Measurements from ENCODE around the gene SMYD3. TPM values are rescaled to one million over a fixed set of nuclear protein-coding genes. Genes with fewer than 3 reads are reported as not detected.

Gene SMYD3
- total RNA-seq, 1 experiment from 2014 or later, result 25.5 TPM

DNA sequence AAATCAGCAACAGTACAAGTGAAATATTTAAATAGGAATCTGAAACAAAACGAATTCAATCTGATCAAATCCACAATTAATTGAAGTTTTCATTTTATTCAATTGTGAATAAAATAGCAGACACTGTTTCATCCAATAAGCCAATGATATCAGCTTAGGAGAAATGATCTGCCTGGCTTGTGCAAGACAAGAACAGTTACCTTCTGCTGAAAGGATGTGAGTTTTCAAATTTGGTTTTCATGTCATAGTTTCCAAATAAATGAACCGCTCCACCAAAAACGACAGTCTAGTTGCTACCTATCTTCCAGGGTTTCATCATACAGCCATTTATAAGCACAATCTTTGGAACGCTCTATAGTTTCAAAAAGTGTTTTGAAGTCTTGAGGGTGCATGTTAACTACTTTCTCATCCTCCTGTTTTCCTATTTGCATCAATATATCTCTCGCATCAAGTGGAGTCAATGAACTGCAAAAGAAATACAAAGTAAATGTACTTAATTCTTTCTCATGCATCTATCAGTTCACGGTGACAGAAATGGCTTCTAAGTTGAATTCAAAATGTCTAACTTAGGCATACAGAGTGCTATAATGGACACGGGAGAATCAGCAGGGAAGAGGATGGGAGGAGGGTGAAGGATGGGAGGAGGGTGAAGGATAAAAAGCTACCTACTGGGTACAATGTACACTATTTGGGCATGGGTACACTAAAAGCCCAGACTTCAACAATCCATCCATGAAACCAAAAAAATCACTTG lies 33.8 kb upstream of the SMYD3 start:
- no peaks in the 10 kb centered on the region for H4K20me1 ChIP-seq (ENCODE audit: control insufficient read depth, insufficient read depth, insufficient read length)
- no peak overlapping the region for H3K14ac ChIP-seq (ENCODE audit: insufficient read depth, low read length)
- no peaks in the 10 kb centered on the region for H3K79me1 ChIP-seq (ENCODE audit: insufficient read depth, low read depth, low read length, poor library complexity, severe bottlenecking)
- H2AFZ ChIP-seq (ENCODE audit: low read length), result no peak overlapping the region
- H3K4me2 ChIP-seq (ENCODE audit: insufficient read depth, insufficient read length, low read length), result no peak overlapping the region
- no peaks in the 10 kb centered on the region; a peak in 1 of 5 replicates for H3K9me3 Mint-ChIP-seq
- H4K91ac ChIP-seq (ENCODE audit: insufficient read length, low read depth, low read length), result no peak overlapping the region
- H2BK15ac ChIP-seq (ENCODE audit: low read depth, low read length), result no peak overlapping the region
- H2AK5ac ChIP-seq (ENCODE audit: insufficient read length, low read length), result no peak overlapping the region
- H3K9ac ChIP-seq (ENCODE audit: extremely low read depth, insufficient read length, low read length), result no peak overlapping the region
- no peak overlapping the region for H3K27ac Mint-ChIP-seq
- no peaks in the 10 kb centered on the region for H3K27me3 ChIP-seq (ENCODE audit: insufficient read depth, low read length)
- H3K27me3 Mint-ChIP-seq (ENCODE audit: low read depth), result no peaks in the 10 kb centered on the region
- no peaks in the 10 kb centered on the region for H3K23me2 ChIP-seq (ENCODE audit: insufficient read length, low read depth, low read length, poor library complexity, severe bottlenecking)
- no peaks in the 10 kb centered on the region for H3K9me3 ChIP-seq (ENCODE audit: control insufficient read depth, low read depth, low read length)
- WGBS (ENCODE audit: extremely low coverage, insufficient read length, low lambda C conversion rate), result no CpG with 5 or more reads among the region's 7 CpGs
- H3K4ac ChIP-seq (ENCODE audit: low read depth, low read length), result no peak overlapping the region
- H2BK120ac ChIP-seq (ENCODE audit: low read depth, low read length, poor library complexity, severe bottlenecking), result no peak overlapping the region
- H3K18ac ChIP-seq (ENCODE audit: insufficient read length, low read depth, low read length), result no peak overlapping the region
- H3K4me3 Mint-ChIP-seq, result no peak overlapping the region
- no peaks in the 10 kb centered on the region for H3K79me2 ChIP-seq (ENCODE audit: insufficient read depth, low read length)
- no peak overlapping the region for H4K8ac ChIP-seq (replicated peaks; ENCODE audit: insufficient read length, low read depth, low read length)
- no peak overlapping the region for H2BK5ac ChIP-seq (ENCODE audit: insufficient read length, low read length)
- no peak overlapping the region for H3K23ac ChIP-seq (ENCODE audit: insufficient read length, low read depth, low read length)
- no peak overlapping the region for H2BK20ac ChIP-seq (ENCODE audit: low read depth, low read length, poor library complexity, severe bottlenecking)
- no peaks in the 10 kb centered on the region for H3K4me1 ChIP-seq (ENCODE audit: insufficient read depth, low read length)
- no peak overlapping the region for H3T11ph ChIP-seq (ENCODE audit: low read length)
- H3K36me3 Mint-ChIP-seq (ENCODE audit: insufficient read depth in 1 of 3, low read depth in 3 of 3), result peaks cover 15 to 49% (median 22%) of the 10 kb centered on the region in 3 experiments; a peak in 6 of 7 replicates
- no peak for DNase-seq
- no peak overlapping the region for H4K5ac ChIP-seq (ENCODE audit: insufficient read length, low read depth, low read length)
- H2BK12ac ChIP-seq (ENCODE audit: insufficient read length, low read depth, low read length), result no peak overlapping the region
- H3K4me1 Mint-ChIP-seq, result peaks cover 5 to 6% of the 10 kb centered on the region in 2 experiments
- H3K56ac ChIP-seq (ENCODE audit: insufficient read length, low read depth, low read length), result no peak overlapping the region
- H3K27ac ChIP-seq (ENCODE audit: insufficient read length, low read depth, low read length), result no peak overlapping the region
- TF ChIP-seq, protein P1, sequence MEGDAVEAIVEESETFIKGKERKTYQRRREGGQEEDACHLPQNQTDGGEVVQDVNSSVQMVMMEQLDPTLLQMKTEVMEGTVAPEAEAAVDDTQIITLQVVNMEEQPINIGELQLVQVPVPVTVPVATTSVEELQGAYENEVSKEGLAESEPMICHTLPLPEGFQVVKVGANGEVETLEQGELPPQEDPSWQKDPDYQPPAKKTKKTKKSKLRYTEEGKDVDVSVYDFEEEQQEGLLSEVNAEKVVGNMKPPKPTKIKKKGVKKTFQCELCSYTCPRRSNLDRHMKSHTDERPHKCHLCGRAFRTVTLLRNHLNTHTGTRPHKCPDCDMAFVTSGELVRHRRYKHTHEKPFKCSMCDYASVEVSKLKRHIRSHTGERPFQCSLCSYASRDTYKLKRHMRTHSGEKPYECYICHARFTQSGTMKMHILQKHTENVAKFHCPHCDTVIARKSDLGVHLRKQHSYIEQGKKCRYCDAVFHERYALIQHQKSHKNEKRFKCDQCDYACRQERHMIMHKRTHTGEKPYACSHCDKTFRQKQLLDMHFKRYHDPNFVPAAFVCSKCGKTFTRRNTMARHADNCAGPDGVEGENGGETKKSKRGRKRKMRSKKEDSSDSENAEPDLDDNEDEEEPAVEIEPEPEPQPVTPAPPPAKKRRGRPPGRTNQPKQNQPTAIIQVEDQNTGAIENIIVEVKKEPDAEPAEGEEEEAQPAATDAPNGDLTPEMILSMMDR (conservative IDR thresholded peaks at IDR 0.05), result no peak

Data from H9 (cell line).